ENCODE results near the gene SLC44A1.

- TF ChIP-seq CTCF (IDR thresholded peaks at IDR 0.05) = no peak
- no peak for TF ChIP-seq POLR2A (IDR thresholded peaks at IDR 0.05)
Measured at GRCh38 chr9:105332471-105332870, 88.0 kb downstream of the SLC44A1 start.

Data from adrenal gland (tissue), 5 donors.